Measurements from ENCODE around the gene SLC7A10. TPM values are rescaled to one million over a fixed set of nuclear protein-coding genes. Genes with fewer than 3 reads are reported as not detected.
"Not testable (repeated sequence)": the region's sequence is repeated elsewhere in the genome, so short reads cannot be mapped to it uniquely, and the experiment has no call there.

Gene SLC7A10
- total RNA-seq, 2 experiments from 2014 or later = not detected

- Mint-ChIP-seq H3K36me3 (no peaks in the 10 kb centered on the region), H3K27me3 (no peaks in the 10 kb centered on the region), H3K4me3 (no peak overlapping the region), H3K4me1 (no peaks in the 10 kb centered on the region), H3K9me3 (no peaks in the 10 kb centered on the region), H3K27ac (no peak overlapping the region)
- DNase-seq = no peak
- ATAC-seq (ENCODE audit: low read depth) = no peak
- POLR2A ChIA-PET = no interaction called here
These were observed 13.7 kb downstream of the SLC7A10 start for GRCh38 chr19:33211794-33212435.

GRCh38 chr19:33210266-33210940 lies 15.2 kb downstream of the SLC7A10 start:
- Mint-ChIP-seq H3K9me3 (no peaks in the 10 kb centered on the region), H3K27me3 (no peaks in the 10 kb centered on the region), H3K4me1 (no peaks in the 10 kb centered on the region), H3K27ac (no peak overlapping the region), H3K36me3 (no peaks in the 10 kb centered on the region), H3K4me3 (no peak overlapping the region)
- POLR2A ChIA-PET = no interaction called here
- ATAC-seq (ENCODE audit: low read depth) = no peak
- no peak for DNase-seq

DNA sequence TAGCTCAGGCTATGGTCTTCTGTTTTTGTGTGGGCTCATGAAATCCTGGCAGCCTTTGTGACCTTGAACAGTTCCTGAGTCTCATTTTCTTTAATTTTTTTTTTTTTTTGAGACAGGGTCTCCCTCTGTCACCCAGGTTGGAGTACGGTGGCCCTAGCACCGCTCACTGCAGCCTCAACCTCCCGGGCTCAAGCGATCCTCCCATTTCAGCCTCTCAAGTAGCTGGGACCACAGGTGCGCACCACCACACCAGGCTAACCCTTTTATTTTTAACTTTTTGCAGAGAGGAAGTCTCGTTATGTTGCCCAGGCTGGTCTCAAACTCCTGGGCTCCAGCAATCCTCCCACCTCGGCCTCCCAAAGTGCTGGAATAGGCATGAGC lies 15.8 kb downstream of the SLC7A10 start:
- not testable (repeated sequence) for H3K27ac Mint-ChIP-seq

GRCh38 chr19:33208904-33209849 lies 16.5 kb downstream of the SLC7A10 start:
- Mint-ChIP-seq H3K4me1 (no peaks in the 10 kb centered on the region), H3K4me3 (no peak overlapping the region), H3K36me3 (no peaks in the 10 kb centered on the region), H3K9me3 (no peaks in the 10 kb centered on the region), H3K27me3 (no peaks in the 10 kb centered on the region), H3K27ac (no peak overlapping the region)
- no peak for ATAC-seq (ENCODE audit: low read depth)
- POLR2A ChIA-PET = no interaction called here
- no peak for DNase-seq

More for the DNA sequence above, 15.8 kb downstream of the SLC7A10 start:
- H3K4me3 Mint-ChIP-seq; H3K36me3 Mint-ChIP-seq; H3K4me1 Mint-ChIP-seq; ATAC-seq (ENCODE audit: low read depth); DNase-seq; H3K27me3 Mint-ChIP-seq; H3K9me3 Mint-ChIP-seq; POLR2A ChIA-PET: not testable (repeated sequence)

- H3K9me3 Mint-ChIP-seq = no peaks in the 10 kb centered on the region
These were observed 17.2 kb downstream of the SLC7A10 start for GRCh38 chr19:33208371-33208895.

GRCh38 chr19:33207903-33208302 lies 17.7 kb downstream of the SLC7A10 start:
- ATAC-seq (ENCODE audit: low read depth) (no peak), DNase-seq (no peak)
- Mint-ChIP-seq H3K27me3 (no peaks in the 10 kb centered on the region), H3K27ac (no peak overlapping the region), H3K4me3 (no peak overlapping the region), H3K4me1 (no peaks in the 10 kb centered on the region), H3K9me3 (no peaks in the 10 kb centered on the region), H3K36me3 (no peaks in the 10 kb centered on the region)
- POLR2A ChIA-PET = no interaction called here

More at GRCh38 chr19:33208371-33208895, 17.2 kb downstream of the SLC7A10 start:
- no peaks in the 10 kb centered on the region for H3K27me3 Mint-ChIP-seq
- no peaks in the 10 kb centered on the region for H3K4me1 Mint-ChIP-seq
- no peak overlapping the region for H3K27ac Mint-ChIP-seq
- no peak overlapping the region for H3K4me3 Mint-ChIP-seq
- DNase-seq (no peak), ATAC-seq (ENCODE audit: low read depth) (no peak)
- POLR2A ChIA-PET = no interaction called here
- H3K36me3 Mint-ChIP-seq = no peaks in the 10 kb centered on the region

DNA sequence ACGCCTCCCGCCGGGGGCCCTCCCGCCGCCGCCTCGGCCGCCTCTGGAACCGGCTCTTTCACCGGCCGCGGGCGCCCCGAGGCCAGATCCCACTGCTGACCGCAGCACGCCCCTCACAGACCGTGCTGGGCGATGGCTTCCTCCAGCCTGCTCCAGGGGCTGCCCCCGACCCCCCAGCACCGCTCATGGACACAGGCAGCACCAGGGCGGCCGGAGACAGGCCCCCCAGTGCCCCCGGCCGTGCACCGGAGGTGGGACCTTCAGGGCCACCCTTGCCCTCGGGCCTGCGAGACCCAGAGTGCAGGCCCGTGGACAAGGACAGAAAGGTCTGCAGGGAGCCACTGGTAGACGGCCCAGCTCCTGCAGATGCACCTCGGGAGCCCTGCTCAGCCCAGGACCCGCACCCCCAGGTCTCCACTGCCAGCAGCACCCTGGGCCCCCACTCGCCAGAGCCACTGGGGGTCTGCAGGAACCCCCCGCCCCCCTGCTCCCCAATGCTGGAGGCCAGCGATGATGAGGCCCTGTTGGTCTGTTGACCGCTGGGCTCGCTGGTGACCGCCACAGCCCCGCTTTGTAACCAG lies 18.5 kb downstream of the SLC7A10 start:
- Mint-ChIP-seq H3K4me1 (no peaks in the 10 kb centered on the region), H3K27ac (no peak overlapping the region), H3K27me3 (no peaks in the 10 kb centered on the region), H3K9me3 (no peaks in the 10 kb centered on the region), H3K36me3 (no peaks in the 10 kb centered on the region), H3K4me3 (no peak overlapping the region)
- POLR2A ChIA-PET = no interaction called here
- ATAC-seq (ENCODE audit: low read depth) (no peak), DNase-seq (no peak)

DNA sequence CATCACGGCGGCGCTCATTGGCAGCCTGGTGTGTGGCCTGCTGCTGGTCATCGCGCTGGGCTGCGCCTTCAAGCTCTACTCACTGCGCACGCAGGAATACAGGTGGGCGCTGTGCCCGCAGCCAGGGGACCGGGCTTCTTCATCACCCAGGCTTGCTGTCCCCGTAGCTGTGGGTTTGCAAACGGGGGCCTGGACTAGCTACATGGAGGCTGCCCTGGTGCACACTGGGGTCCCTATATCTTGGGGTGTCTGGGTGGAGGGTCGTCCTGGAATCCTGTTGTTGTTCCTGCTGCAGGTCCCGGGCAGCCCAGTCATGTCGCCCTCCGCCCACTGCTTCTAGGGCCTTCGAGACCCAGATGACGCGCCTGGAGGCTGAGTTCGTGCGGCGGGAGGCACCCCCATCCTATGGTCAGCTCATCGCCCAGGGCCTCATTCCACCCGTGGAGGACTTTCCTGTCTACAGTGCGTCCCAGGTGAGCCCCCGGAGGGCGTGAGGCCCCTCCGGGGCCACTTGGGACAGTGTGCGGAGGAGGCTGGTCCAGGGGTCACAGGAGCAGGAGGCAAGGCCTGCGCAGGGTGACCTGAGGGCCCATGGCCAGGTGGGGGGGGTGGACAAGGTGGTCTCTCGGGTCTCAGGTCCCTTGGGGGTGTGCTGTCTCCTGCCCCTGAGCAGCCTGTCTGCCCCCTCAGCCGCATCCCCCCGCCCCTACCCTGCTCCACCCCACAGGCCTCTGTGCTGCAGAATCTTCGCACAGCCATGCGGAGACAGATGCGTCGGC lies 19.2 kb downstream of the SLC7A10 start:
- POLR2A ChIA-PET = no interaction called here
- Mint-ChIP-seq H3K9me3 (no peaks in the 10 kb centered on the region), H3K36me3 (no peaks in the 10 kb centered on the region), H3K4me3 (no peak overlapping the region), H3K27ac (no peak overlapping the region), H3K4me1 (no peaks in the 10 kb centered on the region), H3K27me3 (no peaks in the 10 kb centered on the region)
- ATAC-seq (ENCODE audit: low read depth) (no peak), DNase-seq (no peak)

DNA sequence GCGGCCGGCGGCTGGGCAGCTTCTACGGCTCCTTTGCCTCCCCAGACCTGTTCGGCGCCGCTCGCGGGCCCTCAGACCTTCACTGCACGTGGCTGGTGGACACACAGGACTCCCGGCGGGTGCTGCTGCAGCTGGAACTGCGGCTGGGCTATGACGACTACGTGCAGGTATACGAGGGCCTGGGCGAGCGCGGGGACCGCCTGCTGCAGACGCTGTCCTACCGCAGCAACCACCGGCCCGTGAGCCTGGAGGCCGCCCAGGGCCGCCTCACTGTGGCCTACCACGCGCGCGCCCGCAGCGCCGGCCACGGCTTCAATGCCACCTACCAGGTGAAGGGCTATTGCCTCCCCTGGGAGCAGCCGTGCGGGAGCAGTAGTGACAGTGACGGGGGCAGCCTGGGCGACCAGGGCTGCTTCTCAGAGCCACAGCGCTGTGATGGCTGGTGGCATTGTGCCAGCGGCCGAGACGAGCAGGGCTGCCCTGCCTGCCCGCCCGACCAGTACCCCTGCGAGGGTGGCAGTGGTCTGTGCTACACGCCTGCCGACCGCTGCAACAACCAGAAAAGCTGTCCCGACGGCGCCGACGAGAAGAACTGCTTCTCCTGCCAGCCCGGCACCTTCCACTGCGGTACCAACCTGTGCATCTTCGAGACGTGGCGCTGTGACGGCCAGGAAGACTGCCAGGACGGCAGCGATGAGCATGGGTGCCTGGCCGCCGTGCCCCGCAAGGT lies 20.0 kb downstream of the SLC7A10 start:
- Mint-ChIP-seq H3K27me3 (no peaks in the 10 kb centered on the region), H3K27ac (no peak overlapping the region), H3K4me3 (no peak overlapping the region), H3K4me1 (no peaks in the 10 kb centered on the region), H3K36me3 (no peaks in the 10 kb centered on the region), H3K9me3 (no peaks in the 10 kb centered on the region)
- no peak for DNase-seq
- ATAC-seq (ENCODE audit: low read depth) = no peak
- POLR2A ChIA-PET = no interaction called here

GRCh38 chr19:33205110-33205509 lies 20.5 kb downstream of the SLC7A10 start:
- no peak for DNase-seq
- Mint-ChIP-seq H3K4me3 (no peak overlapping the region), H3K4me1 (no peaks in the 10 kb centered on the region), H3K9me3 (no peaks in the 10 kb centered on the region), H3K27ac (no peak overlapping the region), H3K36me3 (no peaks in the 10 kb centered on the region), H3K27me3 (no peaks in the 10 kb centered on the region)
- ATAC-seq (ENCODE audit: low read depth) = no peak
- POLR2A ChIA-PET = no interaction called here

DNA sequence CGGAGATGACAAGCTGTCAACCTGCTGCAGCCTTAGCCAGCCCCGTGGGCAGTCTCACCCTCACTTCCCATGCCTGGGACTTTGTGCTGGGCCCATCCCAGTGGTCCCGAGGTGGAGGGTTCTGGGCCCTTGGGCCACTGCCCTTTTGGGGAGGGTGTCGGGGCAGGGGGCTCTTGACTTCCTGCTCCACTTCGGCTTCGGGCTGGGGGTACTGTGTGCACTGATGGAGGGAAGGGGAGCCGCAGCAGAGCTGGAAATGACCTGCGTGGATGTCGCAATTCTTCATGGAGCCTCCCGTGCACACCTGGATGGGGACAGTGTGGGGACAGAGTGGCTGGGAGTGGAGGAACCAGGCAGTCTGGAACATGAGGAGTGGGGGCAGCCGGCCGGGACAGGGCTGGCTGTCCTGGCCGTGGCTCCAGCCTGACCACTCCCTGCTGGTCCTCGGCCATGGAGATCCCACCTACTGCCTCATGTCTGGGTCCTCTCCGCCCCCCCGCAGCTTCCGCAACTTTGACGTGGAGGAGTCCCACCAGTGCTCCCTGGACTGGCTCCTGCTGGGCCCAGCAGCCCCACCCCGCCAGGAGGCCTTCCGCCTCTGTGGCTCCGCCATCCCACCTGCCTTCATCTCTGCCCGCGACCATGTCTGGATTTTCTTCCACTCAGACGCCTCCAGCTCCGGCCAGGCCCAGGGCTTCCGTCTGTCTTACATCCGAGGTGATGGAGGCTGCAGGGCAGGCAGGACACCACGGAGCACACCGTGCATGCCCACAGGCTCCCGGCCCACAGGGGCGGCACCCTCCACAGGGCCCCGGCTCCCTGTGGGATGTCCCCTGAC lies 21.3 kb downstream of the SLC7A10 start:
- H3K9me3 Mint-ChIP-seq = no peaks in the 10 kb centered on the region
- POLR2A ChIA-PET = no interaction called here
- ATAC-seq (ENCODE audit: low read depth) = no peak
- no peak overlapping the region for H3K4me3 Mint-ChIP-seq
- no peak for DNase-seq
- no peaks in the 10 kb centered on the region for H3K36me3 Mint-ChIP-seq
- H3K4me1 Mint-ChIP-seq = no peaks in the 10 kb centered on the region
- H3K27me3 Mint-ChIP-seq = no peaks in the 10 kb centered on the region
- no peak overlapping the region for H3K27ac Mint-ChIP-seq

DNA sequence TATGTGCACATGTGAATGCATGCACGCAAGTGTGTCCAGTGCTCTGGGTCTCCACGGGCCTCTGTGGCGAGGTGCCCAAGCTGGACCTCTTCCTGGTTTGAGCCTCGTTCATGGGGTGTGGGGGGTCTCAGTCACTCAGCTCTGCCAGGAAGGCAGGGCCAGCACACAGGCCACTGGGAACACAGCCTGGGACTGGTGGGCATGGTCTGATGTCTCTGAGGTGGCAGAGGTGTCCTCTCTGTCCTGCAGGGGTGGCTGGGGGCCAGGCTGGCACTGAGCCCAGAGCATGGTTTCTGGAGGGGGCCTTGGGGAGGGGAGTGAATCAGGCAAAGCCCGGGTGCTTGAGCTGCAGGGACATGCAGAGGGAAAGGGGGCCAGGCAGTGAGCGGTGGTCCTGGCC lies 22.1 kb downstream of the SLC7A10 start:
- Mint-ChIP-seq H3K9me3 (no peaks in the 10 kb centered on the region), H3K4me1 (no peaks in the 10 kb centered on the region), H3K27me3 (no peaks in the 10 kb centered on the region), H3K36me3 (no peaks in the 10 kb centered on the region), H3K4me3 (no peak overlapping the region), H3K27ac (no peak overlapping the region)
- no peak for DNase-seq
- ATAC-seq (ENCODE audit: low read depth) = no peak
- POLR2A ChIA-PET = no interaction called here
